ENCODE data around the gene CD28. TPM values are rescaled to one million over a fixed set of nuclear protein-coding genes. Genes with fewer than 3 reads are reported as not detected.
"Not testable (repeated sequence)": the region's sequence is repeated elsewhere in the genome, so short reads cannot be mapped to it uniquely, and the experiment has no call there.

CD28 gene
- total RNA-seq, 1 donor from 2014 or later: not detected

GRCh38 chr2:203784710-203785270 is 78.4 kb downstream of the CD28 start:
- not testable (repeated sequence) for DNase-seq (ENCODE audit: low read depth)

- DNase-seq (ENCODE audit: low read depth): not testable (repeated sequence)
These were observed 79.1 kb downstream of the CD28 start for GRCh38 chr2:203785391-203786110.

- DNase-seq (ENCODE audit: low read depth): no peak
These were observed 80.3 kb downstream of the CD28 start for GRCh38 chr2:203786549-203787351.

DNA sequence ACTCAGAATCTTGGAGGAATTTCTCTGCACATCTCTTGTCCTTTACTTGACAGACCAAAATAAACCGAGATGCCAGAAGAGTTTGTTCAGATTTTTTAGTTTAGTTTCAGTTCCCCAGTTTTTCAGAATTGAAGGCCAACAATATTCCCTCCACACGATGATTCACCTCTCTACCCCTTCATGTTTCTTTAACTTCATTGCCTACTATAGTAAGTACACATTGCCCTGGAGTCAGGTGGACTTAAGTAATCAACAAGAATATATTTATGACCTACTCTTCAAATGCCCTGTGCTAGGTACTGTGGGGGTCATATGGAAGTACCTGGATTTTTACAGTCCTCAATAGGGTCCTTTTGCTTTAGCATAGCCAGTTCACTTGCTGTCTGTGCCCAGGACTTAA is 81.5 kb downstream of the CD28 start:
- no peak for DNase-seq (ENCODE audit: low read depth)

Other genes with a start within 250 kb of the CD28 start
- 20.7 and 43.3 TPM in 2 replicates for gene RAPH1, start 171.3 kb upstream of the CD28 start, total RNA-seq
- not detected in 2 replicates for gene CTLA4, start 161.1 kb downstream of the CD28 start, total RNA-seq
- gene ICOS, start 230.1 kb downstream of the CD28 start, total RNA-seq: not detected in 2 replicates